WTC11 (cell line): ENCODE results near the gene SHROOM3. TPM values are rescaled to one million over a fixed set of nuclear protein-coding genes. Genes with fewer than 3 reads are reported as not detected.

Experiments used
- ATAC-seq: fragments of 200-7000 bp; cut with Tn5 transposase; 2 replicates; pipeline ENCODE4 v1.10.0; 2021; ENCODE audit warnings: mild to moderate bottlenecking, moderate library complexity
- CTCF ChIA-PET: fragments of 300-600 bp; sonication (Branson Sonifier 250); formaldehyde crosslinking; loops from one replicate; lab custom pipeline; 2021; ENCODE audit warnings: antibody characterized with exemption; lab: Charles Lee
- POLR2A ChIA-PET: fragments of 350-600 bp; sonication (Branson Sonifier 250); formaldehyde crosslinking; loops from one replicate; lab custom pipeline; 2021; ENCODE audit warnings: antibody characterized with exemption; lab: Charles Lee
- DNase-seq: peaks from one replicate; pipeline ENCODE4 v3.0.0; 2021; ENCODE audit warnings: low spot score
- H3K27ac Mint-ChIP-seq: 2 replicates; pipeline ENCODE4 v1.8.0; 2021; ENCODE audit warnings: mixed read lengths
- H3K27me3 Mint-ChIP-seq: 2 replicates; pipeline ENCODE4 v1.8.0; 2021; ENCODE audit warnings: low read depth, mild to moderate bottlenecking, moderate library complexity, mixed read lengths
- H3K36me3 Mint-ChIP-seq: 2 replicates; pipeline ENCODE4 v1.8.0; 2021; ENCODE audit warnings: mixed read lengths
- H3K4me1 Mint-ChIP-seq: 2 replicates; pipeline ENCODE4 v1.8.0; 2022; ENCODE audit warnings: mixed read lengths
- H3K4me3 Mint-ChIP-seq: 2 replicates; pipeline ENCODE4 v1.8.0; 2021; ENCODE audit warnings: mild to moderate bottlenecking, moderate library complexity, mixed read lengths
- H3K9me3 Mint-ChIP-seq: 2 replicates; pipeline ENCODE4 v1.8.0; 2021; ENCODE audit warnings: mixed read lengths
- CTCF ChIP-seq: fragments of 200-600 bp; IDR thresholded peaks from 2 replicates; pipeline ENCODE4 v1.8.0; 2022; ENCODE audit warnings: antibody characterized with exemption
- ETV6 ChIP-seq: sonication (generic); formaldehyde crosslinking; IDR thresholded peaks from 2 replicates; pipeline ENCODE4 v1.8.1; 2022; ENCODE audit warnings: mild to moderate bottlenecking, missing genetic modification reagents
- GTF2I ChIP-seq: fragments of 250-450 bp; sonication (Bioruptor Pico); conservative IDR thresholded peaks from 2 replicates; pipeline ENCODE4 v1.4.0; 2021; ENCODE audit warnings: mild to moderate bottlenecking
- HMGXB4 ChIP-seq: sonication (generic); formaldehyde crosslinking; IDR thresholded peaks from 2 replicates; pipeline ENCODE4 v1.8.1; 2023; ENCODE audit warnings: mild to moderate bottlenecking, moderate library complexity, missing genetic modification reagents
- KAT7 ChIP-seq: sonication (generic); formaldehyde crosslinking; IDR thresholded peaks from 2 replicates; pipeline ENCODE4 v1.8.1; 2023; ENCODE audit warnings: missing genetic modification reagents, mild to moderate bottlenecking, borderline replicate concordance
- RELA ChIP-seq: sonication (generic); formaldehyde crosslinking; IDR thresholded peaks from 2 replicates; pipeline ENCODE4 v1.8.1; 2022; ENCODE audit warnings: missing genetic modification reagents, mild to moderate bottlenecking, borderline replicate concordance
- SMAD3 ChIP-seq: sonication (generic); formaldehyde crosslinking; IDR thresholded peaks from 2 replicates; pipeline ENCODE4 v1.8.0; 2022; ENCODE audit warnings: missing genetic modification reagents, mild to moderate bottlenecking, borderline replicate concordance
- SMAD4 ChIP-seq: sonication (generic); formaldehyde crosslinking; IDR thresholded peaks from 2 replicates; pipeline ENCODE4 v1.8.0; 2022; ENCODE audit warnings: mild to moderate bottlenecking, missing genetic modification reagents
- TEAD4 ChIP-seq: sonication (generic); formaldehyde crosslinking; IDR thresholded peaks from 2 replicates; pipeline ENCODE4 v1.8.0; 2022; ENCODE audit warnings: mild to moderate bottlenecking, missing genetic modification reagents
- TP53 ChIP-seq: sonication (generic); formaldehyde crosslinking; IDR thresholded peaks from 2 replicates; pipeline ENCODE4 v1.8.1; 2023; ENCODE audit warnings: mild to moderate bottlenecking, missing genetic modification reagents
- ZNF219 ChIP-seq: sonication (generic); formaldehyde crosslinking; IDR thresholded peaks from 2 replicates; pipeline ENCODE4 v1.8.0; 2023; ENCODE audit warnings: missing genetic modification reagents, mild to moderate bottlenecking, borderline replicate concordance
- ZNF263 ChIP-seq: sonication (generic); formaldehyde crosslinking; IDR thresholded peaks from 2 replicates; pipeline ENCODE4 v1.8.1; 2022; ENCODE audit warnings: low read depth, mild to moderate bottlenecking, moderate library complexity, missing genetic modification reagents
- total RNA-seq: library from RNA; stranded (reverse); gene quantifications from 3 replicates; pipeline ENCODE4 v1.2.3, GENCODE V29; 2021
- TF ChIP-seq, protein P1 (sequence below): fragments of 250-450 bp; sonication (Bioruptor Pico); IDR thresholded peaks from 2 replicates; pipeline ENCODE4 v1.9.0; 2021; ENCODE audit warnings: moderate library complexity, mild to moderate bottlenecking, inconsistent platforms, borderline replicate concordance
- TF ChIP-seq, protein P2 (sequence below): sonication (generic); formaldehyde crosslinking; IDR thresholded peaks from 2 replicates; pipeline ENCODE4 v1.8.1; 2022; ENCODE audit warnings: low read depth, missing genetic modification reagents, borderline replicate concordance
- TF ChIP-seq, protein P3 (sequence below): fragments of 250-450 bp; sonication (Bioruptor Pico); IDR thresholded peaks from 2 replicates; pipeline ENCODE4 v2.1.2; 2022; ENCODE audit warnings: mild to moderate bottlenecking, moderate library complexity
- TF ChIP-seq, protein P4 (sequence below): sonication (generic); formaldehyde crosslinking; IDR thresholded peaks from 2 replicates; pipeline ENCODE4 v1.8.0; 2022; ENCODE audit warnings: mild to moderate bottlenecking, missing genetic modification reagents
- TF ChIP-seq, protein P5 (sequence below): sonication (generic); formaldehyde crosslinking; IDR thresholded peaks from 2 replicates; pipeline ENCODE4 v1.8.1; 2023; ENCODE audit warnings: mild to moderate bottlenecking, missing genetic modification reagents, borderline replicate concordance
- TF ChIP-seq, protein P6 (sequence below): sonication (generic); formaldehyde crosslinking; IDR thresholded peaks from 2 replicates; pipeline ENCODE4 v1.8.1; 2023; ENCODE audit warnings: mild to moderate bottlenecking, missing genetic modification reagents, moderate library complexity
- TF ChIP-seq, protein P7 (sequence below): sonication (generic); formaldehyde crosslinking; conservative IDR thresholded peaks from 2 replicates; pipeline ENCODE4 v1.8.1; 2022; ENCODE audit warnings: mild to moderate bottlenecking, missing genetic modification reagents

The SHROOM3 gene
- total RNA-seq, 1 experiment from 2014 or later: 71.9 TPM

- TF ChIP-seq ETV6: no peak
- TF ChIP-seq SMAD4: no peak
- TF ChIP-seq ZNF219 (CRISPR knock-in tag): no peak
- TF ChIP-seq, protein P1, sequence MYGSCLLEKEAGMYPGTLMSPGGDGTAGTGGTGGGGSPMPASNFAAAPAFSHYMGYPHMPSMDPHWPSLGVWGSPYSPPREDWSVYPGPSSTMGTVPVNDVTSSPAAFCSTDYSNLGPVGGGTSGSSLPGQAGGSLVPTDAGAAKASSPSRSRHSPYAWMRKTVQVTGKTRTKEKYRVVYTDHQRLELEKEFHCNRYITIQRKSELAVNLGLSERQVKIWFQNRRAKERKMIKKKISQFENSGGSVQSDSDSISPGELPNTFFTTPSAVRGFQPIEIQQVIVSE (CRISPR knock-in tag): no peak
- TF ChIP-seq, protein P2, sequence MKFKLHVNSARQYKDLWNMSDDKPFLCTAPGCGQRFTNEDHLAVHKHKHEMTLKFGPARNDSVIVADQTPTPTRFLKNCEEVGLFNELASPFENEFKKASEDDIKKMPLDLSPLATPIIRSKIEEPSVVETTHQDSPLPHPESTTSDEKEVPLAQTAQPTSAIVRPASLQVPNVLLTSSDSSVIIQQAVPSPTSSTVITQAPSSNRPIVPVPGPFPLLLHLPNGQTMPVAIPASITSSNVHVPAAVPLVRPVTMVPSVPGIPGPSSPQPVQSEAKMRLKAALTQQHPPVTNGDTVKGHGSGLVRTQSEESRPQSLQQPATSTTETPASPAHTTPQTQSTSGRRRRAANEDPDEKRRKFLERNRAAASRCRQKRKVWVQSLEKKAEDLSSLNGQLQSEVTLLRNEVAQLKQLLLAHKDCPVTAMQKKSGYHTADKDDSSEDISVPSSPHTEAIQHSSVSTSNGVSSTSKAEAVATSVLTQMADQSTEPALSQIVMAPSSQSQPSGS (CRISPR knock-in tag): no peak
- no peak for TF ChIP-seq CTCF
- no peak for TF ChIP-seq GTF2I
- TF ChIP-seq HMGXB4 (CRISPR knock-in tag): no peak
- no peak for TF ChIP-seq SMAD3
- no peak for TF ChIP-seq RELA (CRISPR knock-in tag)
- TF ChIP-seq, all 79 proteins: peak for 0
- Mint-ChIP-seq H3K4me1 (peaks cover 51% of the 10 kb centered on the region), H3K9me3 (0 out of 2 replicates have a peak, but pooled peaks cover 2% of the 10 kb centered on the region), H3K36me3 (peaks cover 12% of the 10 kb centered on the region), H3K27me3 (no peaks in the 10 kb centered on the region), H3K27ac (peak overlapping the region; percentile 73), H3K4me3 (no peak overlapping the region)
- CTCF ChIA-PET: no interaction called here
- no peak for ATAC-seq
- POLR2A ChIA-PET: no interaction called here
- no peak for DNase-seq
Measured at GRCh38 chr4:76717431-76717830, 282.4 kb downstream of the SHROOM3 start.

- no peak overlapping the region for H3K4me3 Mint-ChIP-seq
- 0 out of 2 replicates have a peak, but pooled peaks cover 2% of the 10 kb centered on the region for H3K9me3 Mint-ChIP-seq
- H3K36me3 Mint-ChIP-seq: peaks cover 8% of the 10 kb centered on the region
- no peak for DNase-seq
- ATAC-seq: no peak
- H3K27ac Mint-ChIP-seq: no peak overlapping the region
- CTCF ChIA-PET: interaction anchor here (1.3 kb wide), 1 partner anchor 132 kb away, joined by 5 read pairs; no protein-coding TSS in a partner anchor
- H3K27me3 Mint-ChIP-seq: no peaks in the 10 kb centered on the region
- POLR2A ChIA-PET: no interaction called here
- peaks cover 54% of the 10 kb centered on the region for H3K4me1 Mint-ChIP-seq
- TF ChIP-seq GTF2I (no peak), SMAD3 (no peak), TEAD4 (no peak), KAT7 (CRISPR knock-in tag) (no peak), HMGXB4 (CRISPR knock-in tag) (no peak), ZNF263 (CRISPR knock-in tag) (no peak), TP53 (CRISPR knock-in tag) (no peak)
- TF ChIP-seq, protein P3, sequence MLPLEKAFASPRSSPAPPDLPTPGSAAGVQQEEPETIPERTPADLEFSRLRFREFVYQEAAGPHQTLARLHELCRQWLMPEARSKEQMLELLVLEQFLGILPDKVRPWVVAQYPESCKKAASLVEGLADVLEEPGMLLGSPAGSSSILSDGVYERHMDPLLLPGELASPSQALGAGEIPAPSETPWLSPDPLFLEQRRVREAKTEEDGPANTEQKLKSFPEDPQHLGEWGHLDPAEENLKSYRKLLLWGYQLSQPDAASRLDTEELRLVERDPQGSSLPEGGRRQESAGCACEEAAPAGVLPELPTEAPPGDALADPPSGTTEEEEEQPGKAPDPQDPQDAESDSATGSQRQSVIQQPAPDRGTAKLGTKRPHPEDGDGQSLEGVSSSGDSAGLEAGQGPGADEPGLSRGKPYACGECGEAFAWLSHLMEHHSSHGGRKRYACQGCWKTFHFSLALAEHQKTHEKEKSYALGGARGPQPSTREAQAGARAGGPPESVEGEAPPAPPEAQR: no peak
- TF ChIP-seq, protein P4, sequence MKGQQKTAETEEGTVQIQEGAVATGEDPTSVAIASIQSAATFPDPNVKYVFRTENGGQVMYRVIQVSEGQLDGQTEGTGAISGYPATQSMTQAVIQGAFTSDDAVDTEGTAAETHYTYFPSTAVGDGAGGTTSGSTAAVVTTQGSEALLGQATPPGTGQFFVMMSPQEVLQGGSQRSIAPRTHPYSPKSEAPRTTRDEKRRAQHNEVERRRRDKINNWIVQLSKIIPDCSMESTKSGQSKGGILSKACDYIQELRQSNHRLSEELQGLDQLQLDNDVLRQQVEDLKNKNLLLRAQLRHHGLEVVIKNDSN (CRISPR knock-in tag): no peak
- TF ChIP-seq, protein P5, sequence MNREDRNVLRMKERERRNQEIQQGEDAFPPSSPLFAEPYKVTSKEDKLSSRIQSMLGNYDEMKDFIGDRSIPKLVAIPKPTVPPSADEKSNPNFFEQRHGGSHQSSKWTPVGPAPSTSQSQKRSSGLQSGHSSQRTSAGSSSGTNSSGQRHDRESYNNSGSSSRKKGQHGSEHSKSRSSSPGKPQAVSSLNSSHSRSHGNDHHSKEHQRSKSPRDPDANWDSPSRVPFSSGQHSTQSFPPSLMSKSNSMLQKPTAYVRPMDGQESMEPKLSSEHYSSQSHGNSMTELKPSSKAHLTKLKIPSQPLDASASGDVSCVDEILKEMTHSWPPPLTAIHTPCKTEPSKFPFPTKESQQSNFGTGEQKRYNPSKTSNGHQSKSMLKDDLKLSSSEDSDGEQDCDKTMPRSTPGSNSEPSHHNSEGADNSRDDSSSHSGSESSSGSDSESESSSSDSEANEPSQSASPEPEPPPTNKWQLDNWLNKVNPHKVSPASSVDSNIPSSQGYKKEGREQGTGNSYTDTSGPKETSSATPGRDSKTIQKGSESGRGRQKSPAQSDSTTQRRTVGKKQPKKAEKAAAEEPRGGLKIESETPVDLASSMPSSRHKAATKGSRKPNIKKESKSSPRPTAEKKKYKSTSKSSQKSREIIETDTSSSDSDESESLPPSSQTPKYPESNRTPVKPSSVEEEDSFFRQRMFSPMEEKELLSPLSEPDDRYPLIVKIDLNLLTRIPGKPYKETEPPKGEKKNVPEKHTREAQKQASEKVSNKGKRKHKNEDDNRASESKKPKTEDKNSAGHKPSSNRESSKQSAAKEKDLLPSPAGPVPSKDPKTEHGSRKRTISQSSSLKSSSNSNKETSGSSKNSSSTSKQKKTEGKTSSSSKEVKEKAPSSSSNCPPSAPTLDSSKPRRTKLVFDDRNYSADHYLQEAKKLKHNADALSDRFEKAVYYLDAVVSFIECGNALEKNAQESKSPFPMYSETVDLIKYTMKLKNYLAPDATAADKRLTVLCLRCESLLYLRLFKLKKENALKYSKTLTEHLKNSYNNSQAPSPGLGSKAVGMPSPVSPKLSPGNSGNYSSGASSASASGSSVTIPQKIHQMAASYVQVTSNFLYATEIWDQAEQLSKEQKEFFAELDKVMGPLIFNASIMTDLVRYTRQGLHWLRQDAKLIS: no peak
- TF ChIP-seq, protein P6, sequence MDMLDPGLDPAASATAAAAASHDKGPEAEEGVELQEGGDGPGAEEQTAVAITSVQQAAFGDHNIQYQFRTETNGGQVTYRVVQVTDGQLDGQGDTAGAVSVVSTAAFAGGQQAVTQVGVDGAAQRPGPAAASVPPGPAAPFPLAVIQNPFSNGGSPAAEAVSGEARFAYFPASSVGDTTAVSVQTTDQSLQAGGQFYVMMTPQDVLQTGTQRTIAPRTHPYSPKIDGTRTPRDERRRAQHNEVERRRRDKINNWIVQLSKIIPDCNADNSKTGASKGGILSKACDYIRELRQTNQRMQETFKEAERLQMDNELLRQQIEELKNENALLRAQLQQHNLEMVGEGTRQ: no peak
- TF ChIP-seq, protein P7, sequence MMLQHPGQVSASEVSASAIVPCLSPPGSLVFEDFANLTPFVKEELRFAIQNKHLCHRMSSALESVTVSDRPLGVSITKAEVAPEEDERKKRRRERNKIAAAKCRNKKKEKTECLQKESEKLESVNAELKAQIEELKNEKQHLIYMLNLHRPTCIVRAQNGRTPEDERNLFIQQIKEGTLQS (CRISPR knock-in tag): no peak
Measured at GRCh38 chr4:76718021-76718420, 283.0 kb downstream of the SHROOM3 start.
